Ishikawa (cell line): ENCODE measurements around the gene SH3RF1.

ENCODE experiments used
- CEBPB ChIP-seq: IDR thresholded peaks from 2 replicates; pipeline ENCODE4 v1.6.1; 2012
- CREB1 ChIP-seq: IDR thresholded peaks from 2 replicates; pipeline ENCODE4 v1.6.1; 2012; ENCODE audit warnings: low read depth
- EGR1 ChIP-seq: IDR thresholded peaks from 2 replicates; pipeline ENCODE4 v1.6.1; 2012
- EP300 ChIP-seq: IDR thresholded peaks from 2 replicates; pipeline ENCODE4 v1.6.1; 2012; ENCODE audit warnings: borderline replicate concordance
- FOXM1 ChIP-seq: IDR thresholded peaks from 2 replicates; pipeline ENCODE4 v1.6.1; 2012; ENCODE audit warnings: low read depth, borderline replicate concordance
- NFIC ChIP-seq: IDR thresholded peaks from 2 replicates; pipeline ENCODE4 v1.6.1; 2012
- RAD21 ChIP-seq: IDR thresholded peaks from 2 replicates; pipeline ENCODE4 v1.6.1; 2012; ENCODE audit warnings: low read depth
- REST ChIP-seq: IDR thresholded peaks from 2 replicates; pipeline ENCODE4 v1.6.1; 2012; ENCODE audit warnings: low read depth, mild to moderate bottlenecking
- TAF1 ChIP-seq: IDR thresholded peaks from 2 replicates; pipeline ENCODE4 v1.6.1; 2012; ENCODE audit warnings: low read depth, mild to moderate bottlenecking
- TCF12 ChIP-seq: IDR thresholded peaks from 2 replicates; pipeline ENCODE4 v1.6.1; 2012; ENCODE audit warnings: low read depth
- TEAD4 ChIP-seq: IDR thresholded peaks from 2 replicates; pipeline ENCODE4 v1.6.1; 2012
- YY1 ChIP-seq: IDR thresholded peaks from 2 replicates; pipeline ENCODE4 v1.6.1; 2012; ENCODE audit warnings: low read depth
- ZBTB7A ChIP-seq: IDR thresholded peaks from 2 replicates; pipeline ENCODE4 v1.6.1; 2012; ENCODE audit warnings: low read depth
- TF ChIP-seq, protein P1 (sequence below): IDR thresholded peaks from 2 replicates; pipeline ENCODE4 v1.6.1; 2012
- TF ChIP-seq, protein P2 (sequence below): IDR thresholded peaks from 2 replicates; pipeline ENCODE4 v1.6.1; 2012

The SH3RF1 gene

DNA sequence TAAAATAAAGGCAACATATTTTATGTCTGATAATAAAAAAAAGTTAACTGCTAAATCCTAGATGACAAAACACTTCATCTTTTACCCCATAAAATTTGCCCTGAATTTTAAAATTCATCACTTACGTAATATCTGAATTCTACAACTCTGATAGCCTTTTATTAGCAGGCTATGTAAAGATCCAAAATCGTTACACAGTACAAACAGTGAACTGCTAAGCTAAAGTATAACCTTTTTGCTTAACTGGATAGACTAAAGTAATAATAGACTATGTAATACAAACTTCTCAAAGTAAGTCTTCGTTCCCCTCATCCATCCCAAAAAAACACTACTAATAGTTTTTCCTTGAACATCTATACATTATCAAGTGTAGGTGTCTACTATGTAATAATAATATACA, 49.1 kb downstream of the SH3RF1 start:
- TF ChIP-seq TAF1 = no peak
- TF ChIP-seq TEAD4 = no peak
- no peak for TF ChIP-seq REST
- TF ChIP-seq FOXM1 = no peak
- no peak for TF ChIP-seq TCF12
- TF ChIP-seq NFIC = no peak
- TF ChIP-seq CEBPB = no peak
- TF ChIP-seq ZBTB7A = no peak
- no peak for TF ChIP-seq RAD21
- TF ChIP-seq, protein P1, sequence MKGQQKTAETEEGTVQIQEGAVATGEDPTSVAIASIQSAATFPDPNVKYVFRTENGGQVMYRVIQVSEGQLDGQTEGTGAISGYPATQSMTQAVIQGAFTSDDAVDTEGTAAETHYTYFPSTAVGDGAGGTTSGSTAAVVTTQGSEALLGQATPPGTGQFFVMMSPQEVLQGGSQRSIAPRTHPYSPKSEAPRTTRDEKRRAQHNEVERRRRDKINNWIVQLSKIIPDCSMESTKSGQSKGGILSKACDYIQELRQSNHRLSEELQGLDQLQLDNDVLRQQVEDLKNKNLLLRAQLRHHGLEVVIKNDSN = no peak
- no peak for TF ChIP-seq CREB1

DNA sequence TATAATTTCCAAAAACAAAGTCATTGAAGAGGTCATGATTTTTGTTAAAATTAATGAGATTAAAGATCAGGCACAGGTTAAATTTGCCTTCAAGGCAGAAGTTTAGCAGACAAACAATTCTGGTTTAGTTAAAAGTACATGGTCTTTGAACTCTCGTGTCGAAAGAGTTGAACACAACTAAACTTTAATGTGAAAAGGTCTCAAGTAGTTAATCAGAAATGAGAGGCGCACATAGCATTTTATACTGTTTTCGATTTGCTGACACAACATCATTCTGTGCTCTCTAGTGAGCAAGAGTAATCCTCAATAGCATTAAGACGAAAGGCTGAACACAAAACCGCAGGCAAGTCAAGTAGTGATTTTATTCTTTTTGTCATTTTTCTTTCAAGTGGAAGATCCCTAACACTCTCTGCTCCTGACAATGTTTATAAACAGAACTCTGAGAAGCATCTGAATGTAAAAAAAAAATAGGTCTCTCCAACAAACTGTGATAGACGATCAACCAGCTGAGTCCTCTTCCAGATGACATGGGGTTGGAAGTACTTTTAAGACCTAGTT, 49.8 kb downstream of the SH3RF1 start:
- TF ChIP-seq TCF12 (no peak), CEBPB (no peak), REST (no peak), ZBTB7A (no peak), EGR1 (no peak), YY1 (no peak), CREB1 (no peak), NFIC (no peak), FOXM1 (no peak), TAF1 (no peak), TEAD4 (no peak), EP300 (no peak), RAD21 (no peak)
- TF ChIP-seq, protein P2, sequence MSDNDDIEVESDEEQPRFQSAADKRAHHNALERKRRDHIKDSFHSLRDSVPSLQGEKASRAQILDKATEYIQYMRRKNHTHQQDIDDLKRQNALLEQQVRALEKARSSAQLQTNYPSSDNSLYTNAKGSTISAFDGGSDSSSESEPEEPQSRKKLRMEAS = no peak
- TF ChIP-seq, protein P1 = no peak

DNA sequence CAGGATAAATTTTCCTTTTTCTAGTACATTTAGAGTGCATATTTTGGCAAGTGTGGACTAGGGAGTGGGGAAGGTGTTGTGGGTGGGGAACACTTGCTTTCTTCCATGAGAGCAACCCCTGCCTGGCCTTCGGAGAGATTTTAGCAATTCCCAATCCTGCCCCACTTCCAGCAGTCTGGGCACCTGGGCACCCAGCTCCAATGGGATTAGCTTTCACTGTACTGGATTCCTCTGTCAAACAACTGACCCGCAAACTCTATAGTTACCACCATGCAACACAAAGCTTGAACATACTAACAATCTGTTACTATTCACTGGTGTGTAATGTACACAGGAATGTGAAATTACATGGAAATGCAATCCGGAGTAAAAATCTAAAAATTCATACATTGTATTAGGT, 50.3 kb downstream of the SH3RF1 start:
- TF ChIP-seq, protein P1 = no peak
- no peak for TF ChIP-seq EGR1
- TF ChIP-seq TEAD4 = no peak
- no peak for TF ChIP-seq CREB1

GRCh38 chr4:169219440-169219839, 51.3 kb downstream of the SH3RF1 start:
- TF ChIP-seq, protein P1 = no peak
- TF ChIP-seq YY1 = no peak
- no peak for TF ChIP-seq CEBPB

GRCh38 chr4:169215656-169216055, 55.1 kb downstream of the SH3RF1 start:
- TF ChIP-seq, protein P2 = no peak
- TF ChIP-seq FOXM1 = no peak
- TF ChIP-seq CREB1 = no peak

DNA sequence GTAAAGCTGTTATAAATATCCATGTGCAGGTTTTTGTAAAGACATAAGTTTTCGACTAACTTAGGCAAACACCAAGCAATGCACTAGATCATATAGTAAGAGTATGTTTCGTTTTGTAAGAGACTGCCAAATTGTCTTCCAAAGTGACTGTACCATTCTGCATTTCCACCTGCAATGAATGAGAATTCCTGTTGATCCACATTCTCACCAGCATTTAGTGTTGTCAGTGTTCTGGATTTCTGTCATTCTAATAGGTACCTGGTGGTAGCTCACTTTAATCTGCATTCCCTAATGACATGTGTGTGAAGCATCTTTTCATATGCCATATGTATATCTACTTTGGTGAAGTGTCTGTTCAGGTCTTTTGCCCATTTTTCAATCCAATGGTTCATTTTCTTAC, 57.8 kb downstream of the SH3RF1 start:
- no peak for TF ChIP-seq YY1
- TF ChIP-seq TEAD4 = no peak
- no peak for TF ChIP-seq CREB1
- TF ChIP-seq ZBTB7A = no peak
- TF ChIP-seq REST = no peak
- TF ChIP-seq, protein P1 = no peak
- TF ChIP-seq FOXM1 = no peak
- TF ChIP-seq EGR1 = no peak
- TF ChIP-seq NFIC = no peak
- no peak for TF ChIP-seq TCF12
- TF ChIP-seq, protein P2 = no peak
- TF ChIP-seq CEBPB = no peak
- no peak for TF ChIP-seq TAF1
- no peak for TF ChIP-seq RAD21
- no peak for TF ChIP-seq EP300
